H9 (cell line): ENCODE data around the gene CDCP2. TPM values are rescaled to one million over a fixed set of nuclear protein-coding genes. Genes with fewer than 3 reads are reported as not detected.

Experiments
- DNase-seq: peaks from one replicate; pipeline ENCODE4 v3.0.0-alpha.2; 2017
- H2AFZ ChIP-seq: one replicate; pipeline ENCODE4 v1.6.1; 2013; ENCODE audit warnings: mild to moderate bottlenecking, low read length, control low read depth, moderate library complexity
- H2AK5ac ChIP-seq: 2 replicates; pipeline ENCODE4 v1.6.1; 2013; ENCODE audit warnings: low read length, control low read depth, mixed read lengths; ENCODE audit not compliant: insufficient read length
- H2BK120ac ChIP-seq: one replicate; pipeline ENCODE4 v1.6.1; 2013; ENCODE audit warnings: low read depth, mild to moderate bottlenecking, low read length, control low read depth, inconsistent platforms; ENCODE audit not compliant: poor library complexity, severe bottlenecking
- H2BK12ac ChIP-seq: 2 replicates; pipeline ENCODE4 v1.6.1; 2013; ENCODE audit warnings: low read length, control low read depth, mixed read lengths, low read depth; ENCODE audit not compliant: insufficient read length
- H2BK15ac ChIP-seq: 2 replicates; pipeline ENCODE4 v1.6.1; 2013; ENCODE audit warnings: low read depth, low read length, control low read depth
- H2BK20ac ChIP-seq: one replicate; pipeline ENCODE4 v1.6.1; 2013; ENCODE audit warnings: low read depth, mild to moderate bottlenecking, low read length, control low read depth, inconsistent platforms; ENCODE audit not compliant: poor library complexity, severe bottlenecking
- H2BK5ac ChIP-seq: 2 replicates; pipeline ENCODE4 v1.6.1; 2013; ENCODE audit warnings: low read length, control low read depth, mixed read lengths; ENCODE audit not compliant: insufficient read length
- H3K14ac ChIP-seq: 2 replicates; pipeline ENCODE4 v1.6.1; 2013; ENCODE audit warnings: low read length, control low read depth; ENCODE audit not compliant: insufficient read depth
- H3K18ac ChIP-seq: 2 replicates; pipeline ENCODE4 v1.6.1; 2013; ENCODE audit warnings: low read depth, mild to moderate bottlenecking, mixed read lengths, low read length, control low read depth; ENCODE audit not compliant: insufficient read length
- H3K23ac ChIP-seq: 2 replicates; pipeline ENCODE4 v1.6.1; 2013; ENCODE audit warnings: low read length, control low read depth, mixed read lengths, low read depth; ENCODE audit not compliant: insufficient read length
- H3K23me2 ChIP-seq: 2 replicates; pipeline ENCODE4 v1.6.1; 2013; ENCODE audit warnings: low read depth, mild to moderate bottlenecking, mixed read lengths, low read length, control low read depth; ENCODE audit not compliant: insufficient read length, poor library complexity, severe bottlenecking
- H3K27ac ChIP-seq: 2 replicates; pipeline ENCODE4 v1.5.1; 2013; ENCODE audit warnings: low read length, control low read depth, mixed read lengths, low read depth; ENCODE audit not compliant: insufficient read length
- H3K27me3 ChIP-seq: 2 replicates; pipeline ENCODE4 v1.6.1; 2013; ENCODE audit warnings: low read length, control low read depth, inconsistent platforms; ENCODE audit not compliant: insufficient read depth
- H3K4ac ChIP-seq: 2 replicates; pipeline ENCODE4 v1.6.1; 2013; ENCODE audit warnings: low read depth, mild to moderate bottlenecking, control low read depth, inconsistent platforms, low read length, moderate library complexity
- H3K4me1 ChIP-seq: 2 replicates; pipeline ENCODE4 v1.6.1; 2013; ENCODE audit warnings: low read length, control low read depth, inconsistent platforms; ENCODE audit not compliant: insufficient read depth
- H3K4me2 ChIP-seq: 2 replicates; pipeline ENCODE4 v1.6.1; 2013; ENCODE audit warnings: low read length, control low read depth, mixed read lengths; ENCODE audit not compliant: insufficient read length, insufficient read depth
- H3K56ac ChIP-seq: 2 replicates; pipeline ENCODE4 v1.6.1; 2013; ENCODE audit warnings: low read depth, mild to moderate bottlenecking, mixed read lengths, low read length, control low read depth; ENCODE audit not compliant: insufficient read length
- H3K79me1 ChIP-seq: 2 replicates; pipeline ENCODE4 v1.6.1; 2013; ENCODE audit warnings: low read depth, mild to moderate bottlenecking, moderate library complexity, low read length, control low read depth, inconsistent platforms; ENCODE audit not compliant: insufficient read depth, poor library complexity, severe bottlenecking
- H3K79me2 ChIP-seq: 2 replicates; pipeline ENCODE4 v1.6.1; 2013; ENCODE audit warnings: low read length, control low read depth, inconsistent platforms; ENCODE audit not compliant: insufficient read depth
- H3K9ac ChIP-seq: 2 replicates; pipeline ENCODE4 v1.6.1; 2013; ENCODE audit warnings: low read length, control low read depth, mixed read lengths; ENCODE audit not compliant: insufficient read length; ENCODE audit errors: extremely low read depth
- H3K9me3 ChIP-seq: one replicate; pipeline ENCODE4 v1.6.1; 2013; ENCODE audit warnings: low read depth, low read length, inconsistent platforms; ENCODE audit not compliant: control insufficient read depth
- H3T11ph ChIP-seq: one replicate; pipeline ENCODE4 v1.6.1; 2013; ENCODE audit warnings: mild to moderate bottlenecking, low read length, control low read depth, inconsistent platforms
- H4K20me1 ChIP-seq: one replicate; pipeline ENCODE4 v1.6.1; 2013; ENCODE audit not compliant: control insufficient read depth, insufficient read length, insufficient read depth
- H4K5ac ChIP-seq: 2 replicates; pipeline ENCODE4 v1.6.1; 2013; ENCODE audit warnings: low read depth, mild to moderate bottlenecking, mixed read lengths, low read length, control low read depth; ENCODE audit not compliant: insufficient read length
- H4K8ac ChIP-seq: replicated peaks from 2 replicates; pipeline ENCODE4 v1.6.1; 2013; ENCODE audit warnings: low read length, control low read depth, mixed read lengths, low read depth; ENCODE audit not compliant: insufficient read length
- H4K91ac ChIP-seq: 2 replicates; pipeline ENCODE4 v1.6.1; 2013; ENCODE audit warnings: low read depth, mild to moderate bottlenecking, moderate library complexity, mixed read lengths, low read length, control low read depth; ENCODE audit not compliant: insufficient read length
- H3K27ac Mint-ChIP-seq, 3 experiments: 2 replicates in 2 of 3; 3 replicates in 1 of 3; pipeline ENCODE4 v1.8.0; 2020 to 2021; ENCODE audit warnings: mixed read lengths in 3 of 3, mild to moderate bottlenecking in 1 of 3, moderate library complexity in 1 of 3
- H3K27me3 Mint-ChIP-seq: 2 replicates; pipeline ENCODE4 v1.8.0; 2021; ENCODE audit warnings: low read depth, mild to moderate bottlenecking, moderate library complexity, mixed read lengths
- H3K36me3 Mint-ChIP-seq, 3 experiments: 2 replicates in 2 of 3; 3 replicates in 1 of 3; pipeline ENCODE4 v1.8.0; 2020 to 2021; ENCODE audit warnings: low read depth in 3 of 3, mixed read lengths in 3 of 3; ENCODE audit not compliant: insufficient read depth in 1 of 3
- H3K4me1 Mint-ChIP-seq, 2 experiments: 2 replicates each; pipeline ENCODE4 v1.8.0; 2020; ENCODE audit warnings: mixed read lengths in 2 of 2
- H3K4me3 Mint-ChIP-seq, 2 experiments: 2 replicates in 1 of 2; 3 replicates in 1 of 2; pipeline ENCODE4 v1.8.0; 2020 to 2021; ENCODE audit warnings: mild to moderate bottlenecking in 2 of 2, mixed read lengths in 2 of 2, moderate library complexity in 1 of 2
- H3K9me3 Mint-ChIP-seq, 2 experiments: 2 replicates in 1 of 2; 3 replicates in 1 of 2; pipeline ENCODE4 v1.8.0; 2020; ENCODE audit warnings: mild to moderate bottlenecking in 2 of 2, mixed read lengths in 2 of 2, moderate library complexity in 1 of 2
- CTCF ChIP-seq: fragments of 200-600 bp; sonication (generic); conservative IDR thresholded peaks from 3 replicates; pipeline ENCODE4 v1.8.0; 2021; ENCODE audit warnings: antibody characterized with exemption, mild to moderate bottlenecking
- WGBS: extraction: QIAGEN DNeasy Blood & Tissue Kit; methylation state at CpG from one replicate; pipeline ENCODE4 v1.1.7; 2013; ENCODE audit warnings: missing lambda C conversion rate, low lambda C conversion rate, mixed read lengths; ENCODE audit not compliant: insufficient read length; ENCODE audit errors: extremely low coverage; 5-methylcytosine and 5-hydroxymethylcytosine counted together
- total RNA-seq: library from RNA; stranded (reverse); gene quantifications from 2 replicates; pipeline ENCODE4 v1.2.1, GENCODE V29; 2021

The CDCP2 gene
- total RNA-seq, 1 experiment from 2014 or later: not detected

DNA sequence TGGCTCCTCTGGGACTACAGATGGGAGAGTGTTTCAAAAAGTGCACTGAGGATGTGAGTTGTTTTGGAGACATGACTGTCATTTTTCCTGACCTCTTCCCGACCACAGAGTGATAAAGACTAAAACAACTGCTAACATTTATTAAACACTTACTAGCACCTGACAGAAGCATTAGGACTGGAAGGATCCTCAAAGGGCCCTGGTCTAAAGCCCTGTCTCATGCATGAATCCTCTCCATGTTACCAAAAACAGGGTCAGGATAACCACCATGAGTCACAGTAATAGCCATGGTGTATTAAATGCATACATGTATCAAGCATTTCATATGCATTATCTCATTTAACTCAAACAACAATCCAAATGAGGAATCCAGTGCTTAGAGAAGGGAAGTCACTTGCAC, 35.5 kb upstream of the CDCP2 start:
- no peaks in the 10 kb centered on the region for H3K79me1 ChIP-seq
- H3K18ac ChIP-seq: no peak overlapping the region
- H2AK5ac ChIP-seq: no peak overlapping the region
- no peaks in the 10 kb centered on the region for H3K79me2 ChIP-seq
- WGBS: no CpG with 5 or more reads among the region's 1 CpG
- Mint-ChIP-seq H3K9me3 (no peaks in the 10 kb centered on the region; a peak in 2 of 5 replicates), H3K4me1 (no peaks in the 10 kb centered on the region), H3K36me3 (peaks cover 8 to 21% (median 13%) of the 10 kb centered on the region in 3 experiments; a peak in 6 of 7 replicates), H3K27me3 (peaks cover 2% of the 10 kb centered on the region; the same call in 1 of the 2 replicates), H3K4me3 (no peak overlapping the region), H3K27ac (no peak overlapping the region)
- no peak overlapping the region for H3K4me2 ChIP-seq
- H3K23ac ChIP-seq: no peak overlapping the region
- no peak overlapping the region for H4K5ac ChIP-seq
- DNase-seq: no peak
- H3K27ac ChIP-seq: no peak overlapping the region
- no peak overlapping the region for H3K56ac ChIP-seq
- H2AFZ ChIP-seq: no peak overlapping the region
- H3K4me1 ChIP-seq: no peaks in the 10 kb centered on the region
- no peaks in the 10 kb centered on the region for H3K27me3 ChIP-seq
- TF ChIP-seq CTCF: no peak
- H4K8ac ChIP-seq: no peak overlapping the region
- no peak overlapping the region for H4K91ac ChIP-seq
- no peaks in the 10 kb centered on the region for H3K9me3 ChIP-seq
- H2BK15ac ChIP-seq: no peak overlapping the region
- H3K4ac ChIP-seq: no peak overlapping the region
- H3K9ac ChIP-seq: no peak overlapping the region
- H3T11ph ChIP-seq: no peak overlapping the region
- H2BK12ac ChIP-seq: no peak overlapping the region
- H2BK20ac ChIP-seq: no peak overlapping the region
- H2BK5ac ChIP-seq: no peak overlapping the region
- no peaks in the 10 kb centered on the region for H3K23me2 ChIP-seq
- no peaks in the 10 kb centered on the region for H4K20me1 ChIP-seq
- H2BK120ac ChIP-seq: no peak overlapping the region
- no peak overlapping the region for H3K14ac ChIP-seq
